GM12891 (cell line): ENCODE results near the gene NKAIN2.

Experiments
- PAX5 ChIP-seq: IDR thresholded peaks from 2 replicates; pipeline ENCODE4 v1.6.1; 2011; ENCODE audit warnings: low read length, moderate library complexity, mild to moderate bottlenecking; ENCODE audit not compliant: insufficient read depth, severe bottlenecking
- POLR2A ChIP-seq: IDR thresholded peaks from 2 replicates; pipeline ENCODE4 v1.6.1; 2011; ENCODE audit warnings: low read depth, low read length, control low read depth
- POLR2AphosphoS5 ChIP-seq: IDR thresholded peaks from 2 replicates; pipeline ENCODE4 v1.6.1; 2011; ENCODE audit warnings: low read depth, low read length, control low read depth
- POU2F2 ChIP-seq: IDR thresholded peaks from 2 replicates; pipeline ENCODE4 v1.6.1; 2011; ENCODE audit warnings: low read depth, mild to moderate bottlenecking, control low read depth, low read length, moderate library complexity
- SPI1 ChIP-seq: IDR thresholded peaks from 2 replicates; pipeline ENCODE4 v1.6.1; 2011; ENCODE audit warnings: low read depth, low read length, control low read depth
- TAF1 ChIP-seq: IDR thresholded peaks from 2 replicates; pipeline ENCODE4 v1.6.1; 2011; ENCODE audit warnings: low read depth, low read length, control low read depth

GRCh38 chr6:124496334-124496733 is 692.7 kb downstream of the NKAIN2 start:
- no peak for TF ChIP-seq POLR2A
- TF ChIP-seq POLR2AphosphoS5: no peak
- TF ChIP-seq PAX5: no peak
- no peak for TF ChIP-seq TAF1
- TF ChIP-seq SPI1: no peak
- TF ChIP-seq POU2F2: no peak
